ENCODE results near the gene UGT1A4.

DNA sequence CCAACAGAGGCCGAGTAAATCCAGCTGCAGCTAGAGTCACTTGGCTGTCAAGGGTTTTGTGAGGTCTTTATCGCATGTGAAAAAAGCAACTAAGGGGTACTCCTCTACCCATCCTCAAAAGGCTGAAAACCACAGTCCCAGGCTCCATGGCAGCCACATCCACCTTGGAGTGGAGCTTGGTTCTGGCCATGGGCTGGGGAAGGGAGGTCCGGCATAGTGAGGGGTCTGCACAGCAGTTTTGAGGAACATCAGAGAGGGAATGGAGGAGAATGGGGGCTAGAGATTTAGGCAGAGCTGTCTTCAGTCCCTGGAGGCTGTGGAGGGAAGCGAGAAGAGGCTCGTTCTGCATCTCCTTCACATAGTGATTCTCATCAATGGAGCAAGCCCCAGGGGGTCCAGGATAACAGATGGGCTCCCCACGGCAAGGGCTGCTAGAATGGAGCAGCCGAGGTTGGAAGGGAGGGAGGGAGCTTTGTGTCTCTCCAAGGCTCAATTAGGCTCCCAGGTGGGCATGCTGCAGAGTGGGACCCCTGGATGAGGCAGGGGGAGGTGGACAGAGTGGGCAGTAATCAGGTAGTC, 80.6 kb downstream of the UGT1A4 start:
- TF ChIP-seq, protein P1, sequence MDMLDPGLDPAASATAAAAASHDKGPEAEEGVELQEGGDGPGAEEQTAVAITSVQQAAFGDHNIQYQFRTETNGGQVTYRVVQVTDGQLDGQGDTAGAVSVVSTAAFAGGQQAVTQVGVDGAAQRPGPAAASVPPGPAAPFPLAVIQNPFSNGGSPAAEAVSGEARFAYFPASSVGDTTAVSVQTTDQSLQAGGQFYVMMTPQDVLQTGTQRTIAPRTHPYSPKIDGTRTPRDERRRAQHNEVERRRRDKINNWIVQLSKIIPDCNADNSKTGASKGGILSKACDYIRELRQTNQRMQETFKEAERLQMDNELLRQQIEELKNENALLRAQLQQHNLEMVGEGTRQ (IDR thresholded peaks at IDR 0.05; ENCODE audit: borderline replicate concordance, low read depth, low read length) = no peak
- no peak for TF ChIP-seq KAT2A (conservative IDR thresholded peaks at IDR 0.05; ENCODE audit: control insufficient read depth, low read depth, low read length)
- TF ChIP-seq GABPA (IDR thresholded peaks at IDR 0.05; ENCODE audit: low read depth) = no peak
- TF ChIP-seq, protein P2, sequence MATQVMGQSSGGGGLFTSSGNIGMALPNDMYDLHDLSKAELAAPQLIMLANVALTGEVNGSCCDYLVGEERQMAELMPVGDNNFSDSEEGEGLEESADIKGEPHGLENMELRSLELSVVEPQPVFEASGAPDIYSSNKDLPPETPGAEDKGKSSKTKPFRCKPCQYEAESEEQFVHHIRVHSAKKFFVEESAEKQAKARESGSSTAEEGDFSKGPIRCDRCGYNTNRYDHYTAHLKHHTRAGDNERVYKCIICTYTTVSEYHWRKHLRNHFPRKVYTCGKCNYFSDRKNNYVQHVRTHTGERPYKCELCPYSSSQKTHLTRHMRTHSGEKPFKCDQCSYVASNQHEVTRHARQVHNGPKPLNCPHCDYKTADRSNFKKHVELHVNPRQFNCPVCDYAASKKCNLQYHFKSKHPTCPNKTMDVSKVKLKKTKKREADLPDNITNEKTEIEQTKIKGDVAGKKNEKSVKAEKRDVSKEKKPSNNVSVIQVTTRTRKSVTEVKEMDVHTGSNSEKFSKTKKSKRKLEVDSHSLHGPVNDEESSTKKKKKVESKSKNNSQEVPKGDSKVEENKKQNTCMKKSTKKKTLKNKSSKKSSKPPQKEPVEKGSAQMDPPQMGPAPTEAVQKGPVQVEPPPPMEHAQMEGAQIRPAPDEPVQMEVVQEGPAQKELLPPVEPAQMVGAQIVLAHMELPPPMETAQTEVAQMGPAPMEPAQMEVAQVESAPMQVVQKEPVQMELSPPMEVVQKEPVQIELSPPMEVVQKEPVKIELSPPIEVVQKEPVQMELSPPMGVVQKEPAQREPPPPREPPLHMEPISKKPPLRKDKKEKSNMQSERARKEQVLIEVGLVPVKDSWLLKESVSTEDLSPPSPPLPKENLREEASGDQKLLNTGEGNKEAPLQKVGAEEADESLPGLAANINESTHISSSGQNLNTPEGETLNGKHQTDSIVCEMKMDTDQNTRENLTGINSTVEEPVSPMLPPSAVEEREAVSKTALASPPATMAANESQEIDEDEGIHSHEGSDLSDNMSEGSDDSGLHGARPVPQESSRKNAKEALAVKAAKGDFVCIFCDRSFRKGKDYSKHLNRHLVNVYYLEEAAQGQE (IDR thresholded peaks at IDR 0.05; ENCODE audit: low read depth, low read length) = no peak
- TF ChIP-seq CHD2 (IDR thresholded peaks at IDR 0.05; ENCODE audit: borderline replicate concordance, low read depth, low read length) = no peak
- TF ChIP-seq MAX (IDR thresholded peaks at IDR 0.05; ENCODE audit: low read depth, low read length) = no peak

All from GM12878 (cell line).